ENCODE results near the gene TSHZ2.

- TF ChIP-seq, protein P1, sequence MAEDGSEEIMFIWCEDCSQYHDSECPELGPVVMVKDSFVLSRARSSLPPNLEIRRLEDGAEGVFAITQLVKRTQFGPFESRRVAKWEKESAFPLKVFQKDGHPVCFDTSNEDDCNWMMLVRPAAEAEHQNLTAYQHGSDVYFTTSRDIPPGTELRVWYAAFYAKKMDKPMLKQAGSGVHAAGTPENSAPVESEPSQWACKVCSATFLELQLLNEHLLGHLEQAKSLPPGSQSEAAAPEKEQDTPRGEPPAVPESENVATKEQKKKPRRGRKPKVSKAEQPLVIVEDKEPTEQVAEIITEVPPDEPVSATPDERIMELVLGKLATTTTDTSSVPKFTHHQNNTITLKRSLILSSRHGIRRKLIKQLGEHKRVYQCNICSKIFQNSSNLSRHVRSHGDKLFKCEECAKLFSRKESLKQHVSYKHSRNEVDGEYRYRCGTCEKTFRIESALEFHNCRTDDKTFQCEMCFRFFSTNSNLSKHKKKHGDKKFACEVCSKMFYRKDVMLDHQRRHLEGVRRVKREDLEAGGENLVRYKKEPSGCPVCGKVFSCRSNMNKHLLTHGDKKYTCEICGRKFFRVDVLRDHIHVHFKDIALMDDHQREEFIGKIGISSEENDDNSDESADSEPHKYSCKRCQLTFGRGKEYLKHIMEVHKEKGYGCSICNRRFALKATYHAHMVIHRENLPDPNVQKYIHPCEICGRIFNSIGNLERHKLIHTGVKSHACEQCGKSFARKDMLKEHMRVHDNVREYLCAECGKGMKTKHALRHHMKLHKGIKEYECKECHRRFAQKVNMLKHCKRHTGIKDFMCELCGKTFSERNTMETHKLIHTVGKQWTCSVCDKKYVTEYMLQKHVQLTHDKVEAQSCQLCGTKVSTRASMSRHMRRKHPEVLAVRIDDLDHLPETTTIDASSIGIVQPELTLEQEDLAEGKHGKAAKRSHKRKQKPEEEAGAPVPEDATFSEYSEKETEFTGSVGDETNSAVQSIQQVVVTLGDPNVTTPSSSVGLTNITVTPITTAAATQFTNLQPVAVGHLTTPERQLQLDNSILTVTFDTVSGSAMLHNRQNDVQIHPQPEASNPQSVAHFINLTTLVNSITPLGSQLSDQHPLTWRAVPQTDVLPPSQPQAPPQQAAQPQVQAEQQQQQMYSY (CRISPR knock-in tag; IDR thresholded peaks at IDR 0.05) = no peak
- TF ChIP-seq, protein P2, sequence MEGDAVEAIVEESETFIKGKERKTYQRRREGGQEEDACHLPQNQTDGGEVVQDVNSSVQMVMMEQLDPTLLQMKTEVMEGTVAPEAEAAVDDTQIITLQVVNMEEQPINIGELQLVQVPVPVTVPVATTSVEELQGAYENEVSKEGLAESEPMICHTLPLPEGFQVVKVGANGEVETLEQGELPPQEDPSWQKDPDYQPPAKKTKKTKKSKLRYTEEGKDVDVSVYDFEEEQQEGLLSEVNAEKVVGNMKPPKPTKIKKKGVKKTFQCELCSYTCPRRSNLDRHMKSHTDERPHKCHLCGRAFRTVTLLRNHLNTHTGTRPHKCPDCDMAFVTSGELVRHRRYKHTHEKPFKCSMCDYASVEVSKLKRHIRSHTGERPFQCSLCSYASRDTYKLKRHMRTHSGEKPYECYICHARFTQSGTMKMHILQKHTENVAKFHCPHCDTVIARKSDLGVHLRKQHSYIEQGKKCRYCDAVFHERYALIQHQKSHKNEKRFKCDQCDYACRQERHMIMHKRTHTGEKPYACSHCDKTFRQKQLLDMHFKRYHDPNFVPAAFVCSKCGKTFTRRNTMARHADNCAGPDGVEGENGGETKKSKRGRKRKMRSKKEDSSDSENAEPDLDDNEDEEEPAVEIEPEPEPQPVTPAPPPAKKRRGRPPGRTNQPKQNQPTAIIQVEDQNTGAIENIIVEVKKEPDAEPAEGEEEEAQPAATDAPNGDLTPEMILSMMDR (IDR thresholded peaks at IDR 0.05) = no peak
- TF ChIP-seq ZBTB21 (CRISPR knock-in tag; IDR thresholded peaks at IDR 0.05; ENCODE audit: borderline replicate concordance) = no peak
- no peak for TF ChIP-seq NR2C2 (CRISPR knock-in tag; IDR thresholded peaks at IDR 0.05)
- no peak for TF ChIP-seq HMGXB4 (CRISPR knock-in tag; IDR thresholded peaks at IDR 0.05)
- TF ChIP-seq USF2 (CRISPR knock-in tag; IDR thresholded peaks at IDR 0.05) = no peak
- no peak for TF ChIP-seq ETV6 (CRISPR knock-in tag; IDR thresholded peaks at IDR 0.05)
- TF ChIP-seq ZNF317 (CRISPR knock-in tag; IDR thresholded peaks at IDR 0.05; ENCODE audit: borderline replicate concordance, low read depth) = no peak
Observed at GRCh38 chr20:53439046-53439445, 466.9 kb downstream of the TSHZ2 start.

Data from WTC11 (cell line).